ENCODE measurements around the gene TDRD10.

Gene TDRD10

DNA sequence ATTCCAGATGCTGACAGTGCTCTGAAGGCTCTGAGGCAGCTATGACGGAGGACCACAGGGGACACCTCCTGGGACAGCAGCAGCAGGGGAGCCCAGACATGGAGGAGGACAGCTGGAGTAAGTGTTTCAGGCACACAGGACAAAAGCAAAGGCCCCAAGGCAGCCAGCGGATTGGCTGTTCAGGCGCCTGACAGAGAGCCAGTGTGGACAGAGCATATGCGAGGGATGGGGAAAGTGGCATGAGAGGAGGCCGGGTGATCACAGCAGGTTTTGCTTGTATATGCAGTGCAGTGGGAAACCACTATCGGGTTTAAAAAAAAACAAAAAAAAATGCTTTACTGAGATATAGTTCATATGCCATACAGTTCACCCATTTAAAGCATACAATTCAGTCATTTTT, 84.6 kb downstream of the TDRD10 start:
- TF ChIP-seq ZFP3 (CRISPR knock-in tag; IDR thresholded peaks at IDR 0.05) (no peak), ZNF70 (CRISPR knock-in tag; IDR thresholded peaks at IDR 0.05) (no peak), ZNF8 (CRISPR knock-in tag; IDR thresholded peaks at IDR 0.05) (no peak), PPARA (CRISPR knock-in tag; IDR thresholded peaks at IDR 0.05; ENCODE audit: borderline replicate concordance) (no peak)
- TF ChIP-seq, protein P1, sequence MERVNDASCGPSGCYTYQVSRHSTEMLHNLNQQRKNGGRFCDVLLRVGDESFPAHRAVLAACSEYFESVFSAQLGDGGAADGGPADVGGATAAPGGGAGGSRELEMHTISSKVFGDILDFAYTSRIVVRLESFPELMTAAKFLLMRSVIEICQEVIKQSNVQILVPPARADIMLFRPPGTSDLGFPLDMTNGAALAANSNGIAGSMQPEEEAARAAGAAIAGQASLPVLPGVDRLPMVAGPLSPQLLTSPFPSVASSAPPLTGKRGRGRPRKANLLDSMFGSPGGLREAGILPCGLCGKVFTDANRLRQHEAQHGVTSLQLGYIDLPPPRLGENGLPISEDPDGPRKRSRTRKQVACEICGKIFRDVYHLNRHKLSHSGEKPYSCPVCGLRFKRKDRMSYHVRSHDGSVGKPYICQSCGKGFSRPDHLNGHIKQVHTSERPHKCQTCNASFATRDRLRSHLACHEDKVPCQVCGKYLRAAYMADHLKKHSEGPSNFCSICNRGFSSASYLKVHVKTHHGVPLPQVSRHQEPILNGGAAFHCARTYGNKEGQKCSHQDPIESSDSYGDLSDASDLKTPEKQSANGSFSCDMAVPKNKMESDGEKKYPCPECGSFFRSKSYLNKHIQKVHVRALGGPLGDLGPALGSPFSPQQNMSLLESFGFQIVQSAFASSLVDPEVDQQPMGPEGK (CRISPR knock-in tag; IDR thresholded peaks at IDR 0.05; ENCODE audit: borderline replicate concordance) = no peak
- no peak for ATAC-seq

DNA sequence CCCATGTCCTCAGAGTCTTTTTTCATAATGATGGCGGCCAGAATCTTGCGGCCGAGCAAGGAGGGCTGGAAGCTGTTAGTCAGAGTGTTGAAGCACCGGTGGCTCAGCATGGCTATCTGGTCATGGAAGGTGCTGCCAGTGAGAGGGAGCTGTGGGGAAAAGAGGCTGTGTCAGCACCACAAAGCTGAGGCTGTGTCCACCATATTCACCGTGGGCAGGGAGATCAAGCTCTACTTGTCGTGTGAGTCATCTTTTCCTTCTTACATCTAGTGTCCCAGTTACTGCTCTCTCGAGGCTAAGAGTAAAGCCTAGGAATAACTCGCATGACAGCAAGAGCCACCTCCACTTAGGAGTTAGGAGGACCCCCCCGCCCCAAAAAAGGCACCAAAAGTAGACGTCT, 87.8 kb downstream of the TDRD10 start:
- TF ChIP-seq ISL1 (CRISPR knock-in tag; IDR thresholded peaks at IDR 0.05) = no peak
- no peak for ATAC-seq

DNA sequence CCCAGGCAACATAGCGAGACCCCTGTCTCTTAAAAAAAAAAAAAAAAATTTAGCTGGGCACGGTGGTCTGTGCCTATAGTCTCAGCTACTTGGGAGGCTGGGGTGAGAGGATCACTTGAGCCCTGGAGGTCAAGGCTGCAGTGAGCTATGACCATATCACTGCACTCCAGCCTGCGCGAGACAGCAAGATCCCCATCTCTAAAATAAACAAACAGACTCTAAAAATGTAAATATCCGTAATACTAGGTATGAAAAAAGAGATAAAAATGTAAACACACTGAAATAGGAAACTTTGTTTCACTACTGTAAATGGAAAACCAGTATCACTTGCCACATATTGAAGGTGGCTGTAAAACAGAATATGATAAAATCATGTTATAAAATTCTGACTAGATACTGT, 88.7 kb downstream of the TDRD10 start:
- no peak for ATAC-seq
- TF ChIP-seq, protein P2, sequence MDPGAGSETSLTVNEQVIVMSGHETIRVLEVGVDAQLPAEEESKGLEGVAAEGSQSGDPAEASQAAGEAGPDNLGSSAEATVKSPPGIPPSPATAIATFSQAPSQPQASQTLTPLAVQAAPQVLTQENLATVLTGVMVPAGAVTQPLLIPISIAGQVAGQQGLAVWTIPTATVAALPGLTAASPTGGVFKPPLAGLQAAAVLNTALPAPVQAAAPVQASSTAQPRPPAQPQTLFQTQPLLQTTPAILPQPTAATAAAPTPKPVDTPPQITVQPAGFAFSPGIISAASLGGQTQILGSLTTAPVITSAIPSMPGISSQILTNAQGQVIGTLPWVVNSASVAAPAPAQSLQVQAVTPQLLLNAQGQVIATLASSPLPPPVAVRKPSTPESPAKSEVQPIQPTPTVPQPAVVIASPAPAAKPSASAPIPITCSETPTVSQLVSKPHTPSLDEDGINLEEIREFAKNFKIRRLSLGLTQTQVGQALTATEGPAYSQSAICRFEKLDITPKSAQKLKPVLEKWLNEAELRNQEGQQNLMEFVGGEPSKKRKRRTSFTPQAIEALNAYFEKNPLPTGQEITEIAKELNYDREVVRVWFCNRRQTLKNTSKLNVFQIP (CRISPR knock-in tag; IDR thresholded peaks at IDR 0.05; ENCODE audit: borderline replicate concordance, low read depth) = no peak
- TF ChIP-seq ZNF565 (CRISPR knock-in tag; conservative IDR thresholded peaks at IDR 0.05; ENCODE audit: low read depth) (no peak), ARNTL (CRISPR knock-in tag; IDR thresholded peaks at IDR 0.05; ENCODE audit: borderline replicate concordance, low read depth) (no peak), BACH2 (CRISPR knock-in tag; IDR thresholded peaks at IDR 0.05; ENCODE audit: borderline replicate concordance) (no peak), ZNF70 (CRISPR knock-in tag; IDR thresholded peaks at IDR 0.05) (no peak), OSR1 (CRISPR knock-in tag; IDR thresholded peaks at IDR 0.05) (no peak), ZNF8 (CRISPR knock-in tag; IDR thresholded peaks at IDR 0.05) (no peak), ZC3H10 (CRISPR knock-in tag; IDR thresholded peaks at IDR 0.05) (no peak), SNAI2 (CRISPR knock-in tag; IDR thresholded peaks at IDR 0.05) (no peak), RARB (CRISPR knock-in tag; IDR thresholded peaks at IDR 0.05) (no peak), ZFP3 (CRISPR knock-in tag; IDR thresholded peaks at IDR 0.05) (no peak), PPARA (CRISPR knock-in tag; IDR thresholded peaks at IDR 0.05; ENCODE audit: borderline replicate concordance) (no peak)
- TF ChIP-seq, protein P3, sequence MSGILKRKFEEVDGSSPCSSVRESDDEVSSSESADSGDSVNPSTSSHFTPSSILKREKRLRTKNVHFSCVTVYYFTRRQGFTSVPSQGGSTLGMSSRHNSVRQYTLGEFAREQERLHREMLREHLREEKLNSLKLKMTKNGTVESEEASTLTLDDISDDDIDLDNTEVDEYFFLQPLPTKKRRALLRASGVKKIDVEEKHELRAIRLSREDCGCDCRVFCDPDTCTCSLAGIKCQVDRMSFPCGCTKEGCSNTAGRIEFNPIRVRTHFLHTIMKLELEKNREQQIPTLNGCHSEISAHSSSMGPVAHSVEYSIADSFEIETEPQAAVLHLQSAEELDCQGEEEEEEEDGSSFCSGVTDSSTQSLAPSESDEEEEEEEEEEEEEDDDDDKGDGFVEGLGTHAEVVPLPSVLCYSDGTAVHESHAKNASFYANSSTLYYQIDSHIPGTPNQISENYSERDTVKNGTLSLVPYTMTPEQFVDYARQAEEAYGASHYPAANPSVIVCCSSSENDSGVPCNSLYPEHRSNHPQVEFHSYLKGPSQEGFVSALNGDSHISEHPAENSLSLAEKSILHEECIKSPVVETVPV (CRISPR knock-in tag; IDR thresholded peaks at IDR 0.05) = no peak
- TF ChIP-seq, protein P1 (CRISPR knock-in tag; IDR thresholded peaks at IDR 0.05; ENCODE audit: borderline replicate concordance) = no peak
- TF ChIP-seq, protein P4, sequence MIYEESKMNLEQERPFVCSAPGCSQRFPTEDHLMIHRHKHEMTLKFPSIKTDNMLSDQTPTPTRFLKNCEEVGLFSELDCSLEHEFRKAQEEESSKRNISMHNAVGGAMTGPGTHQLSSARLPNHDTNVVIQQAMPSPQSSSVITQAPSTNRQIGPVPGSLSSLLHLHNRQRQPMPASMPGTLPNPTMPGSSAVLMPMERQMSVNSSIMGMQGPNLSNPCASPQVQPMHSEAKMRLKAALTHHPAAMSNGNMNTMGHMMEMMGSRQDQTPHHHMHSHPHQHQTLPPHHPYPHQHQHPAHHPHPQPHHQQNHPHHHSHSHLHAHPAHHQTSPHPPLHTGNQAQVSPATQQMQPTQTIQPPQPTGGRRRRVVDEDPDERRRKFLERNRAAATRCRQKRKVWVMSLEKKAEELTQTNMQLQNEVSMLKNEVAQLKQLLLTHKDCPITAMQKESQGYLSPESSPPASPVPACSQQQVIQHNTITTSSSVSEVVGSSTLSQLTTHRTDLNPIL (CRISPR knock-in tag; IDR thresholded peaks at IDR 0.05; ENCODE audit: low read depth) = no peak

DNA sequence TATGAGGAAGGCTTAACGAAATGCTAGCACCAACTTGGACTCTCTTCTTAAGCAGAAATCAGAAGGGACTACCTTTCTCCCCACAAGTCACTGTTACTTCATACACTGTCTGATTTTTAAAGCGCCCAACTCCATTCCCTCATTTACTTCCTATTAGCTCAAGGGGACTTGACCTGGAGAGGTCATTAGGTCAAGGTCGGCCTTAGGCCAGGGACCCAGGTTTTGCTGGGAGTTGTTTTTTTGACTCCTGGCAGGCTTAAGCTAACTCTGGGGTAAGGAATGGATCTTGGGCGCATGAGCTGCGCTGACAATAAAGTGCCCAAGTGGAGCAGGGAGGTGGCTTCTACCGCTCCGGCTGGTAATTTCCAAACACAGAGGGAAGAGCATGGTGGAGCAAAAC, 89.2 kb downstream of the TDRD10 start:
- TF ChIP-seq TOX (CRISPR knock-in tag; IDR thresholded peaks at IDR 0.05; ENCODE audit: borderline replicate concordance) (no peak), CSDC2 (CRISPR knock-in tag; IDR thresholded peaks at IDR 0.05) (no peak), ZFP30 (CRISPR knock-in tag; IDR thresholded peaks at IDR 0.05) (no peak), ZFP3 (CRISPR knock-in tag; IDR thresholded peaks at IDR 0.05) (no peak), ESRRG (CRISPR knock-in tag; IDR thresholded peaks at IDR 0.05) (no peak), ARNTL (CRISPR knock-in tag; IDR thresholded peaks at IDR 0.05; ENCODE audit: borderline replicate concordance, low read depth) (no peak), TCF4 (CRISPR knock-in tag; IDR thresholded peaks at IDR 0.05; ENCODE audit: borderline replicate concordance) (no peak), ZC3H10 (CRISPR knock-in tag; IDR thresholded peaks at IDR 0.05) (no peak), ZNF8 (CRISPR knock-in tag; IDR thresholded peaks at IDR 0.05) (no peak), ISL1 (CRISPR knock-in tag; IDR thresholded peaks at IDR 0.05) (no peak), PPARA (CRISPR knock-in tag; IDR thresholded peaks at IDR 0.05; ENCODE audit: borderline replicate concordance) (no peak), ZNF565 (CRISPR knock-in tag; conservative IDR thresholded peaks at IDR 0.05; ENCODE audit: low read depth) (no peak), GLIS3 (CRISPR knock-in tag; IDR thresholded peaks at IDR 0.05) (no peak), SNAI2 (CRISPR knock-in tag; IDR thresholded peaks at IDR 0.05) (no peak), ZNF70 (CRISPR knock-in tag; IDR thresholded peaks at IDR 0.05) (no peak), OSR1 (CRISPR knock-in tag; IDR thresholded peaks at IDR 0.05) (no peak), RARB (CRISPR knock-in tag; IDR thresholded peaks at IDR 0.05) (no peak), BACH2 (CRISPR knock-in tag; IDR thresholded peaks at IDR 0.05; ENCODE audit: borderline replicate concordance) (no peak)
- TF ChIP-seq, protein P3 (CRISPR knock-in tag; IDR thresholded peaks at IDR 0.05) = no peak
- TF ChIP-seq, protein P1 (CRISPR knock-in tag; IDR thresholded peaks at IDR 0.05; ENCODE audit: borderline replicate concordance) = no peak
- ATAC-seq = no peak

Data from SK-N-SH treated with all-trans-retinoic acid at 6 μM for 48 hours (cell line).